Transverse colon (tissue), 4 donors: ENCODE data around the gene LRRC8D.

ENCODE experiments used
- CTCF ChIP-seq, 5 experiments: fragments of 200-600 bp in 3 of 5; fragments of 450-650 bp in 2 of 5; sonication (generic) in 3 of 5; IDR thresholded peaks; 1 replicate in 2 of 5; 2 replicates in 3 of 5; pipeline ENCODE4 v1.5.1; 2016 to 2017; ENCODE audit warnings: antibody characterized with exemption in 5 of 5, inconsistent platforms in 3 of 5, mild to moderate bottlenecking in 2 of 5, moderate library complexity in 1 of 5
- EP300 ChIP-seq: sonication (generic); formaldehyde crosslinking; IDR thresholded peaks from one replicate; pipeline ENCODE4 v1.6.1; 2017; ENCODE audit warnings: antibody characterized with exemption, low read depth
- POLR2A ChIP-seq: fragments of 450-650 bp; IDR thresholded peaks from one replicate; pipeline ENCODE4 v1.6.1; 2016; ENCODE audit warnings: antibody characterized with exemption, mild to moderate bottlenecking, moderate library complexity
- POLR2AphosphoS5 ChIP-seq, 3 donors: sonication (generic); formaldehyde crosslinking; IDR thresholded peaks; one replicate each; pipeline ENCODE4 v1.6.1; 2016; ENCODE audit warnings: antibody characterized with exemption in 3 of 3

- TF ChIP-seq CTCF (IDR thresholded peaks at IDR 0.05), result no peak
- TF ChIP-seq POLR2A, result no peak
- TF ChIP-seq EP300, result no peak
- no peak for TF ChIP-seq POLR2AphosphoS5 (IDR thresholded peaks at IDR 0.05)
These were observed 21.9 kb downstream of the LRRC8D start for GRCh38 chr1:89842567-89843272.
